ENCODE measurements around the gene MLPH.

DNA sequence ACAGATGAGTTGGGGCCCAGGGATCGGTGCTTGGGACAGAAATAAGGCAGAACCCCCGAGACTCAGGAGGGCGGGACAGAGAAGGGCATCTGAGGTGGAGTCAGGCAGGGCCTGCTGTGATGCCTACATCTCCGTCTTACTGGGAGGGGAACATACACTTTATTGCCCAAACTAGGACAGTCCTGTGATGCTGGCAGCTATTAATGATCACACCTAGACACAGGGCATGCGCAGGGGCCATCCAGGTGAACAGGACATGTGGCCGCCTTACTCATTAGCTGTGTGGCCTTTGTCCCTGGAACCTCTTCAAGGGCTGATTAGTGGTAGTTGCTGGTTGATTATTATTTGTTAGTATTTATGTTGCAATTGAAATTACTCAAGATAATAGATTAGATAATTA lies 33.2 kb downstream of the MLPH start:
- TF ChIP-seq L3MBTL2 (conservative IDR thresholded peaks at IDR 0.05): no peak
- no peak for TF ChIP-seq BHLHE40 (IDR thresholded peaks at IDR 0.05; ENCODE audit: borderline replicate concordance)
- no peak for TF ChIP-seq PKNOX1 (IDR thresholded peaks at IDR 0.05)
- no peak for TF ChIP-seq ELF4 (IDR thresholded peaks at IDR 0.05)
- no peak for TF ChIP-seq SP1 (IDR thresholded peaks at IDR 0.05)
- TF ChIP-seq HDGF (IDR thresholded peaks at IDR 0.05; ENCODE audit: borderline replicate concordance): no peak
- no peak for TF ChIP-seq FOXM1 (IDR thresholded peaks at IDR 0.05; ENCODE audit: borderline replicate concordance)
- no peak for TF ChIP-seq ARNT (IDR thresholded peaks at IDR 0.05)
- TF ChIP-seq TARDBP (IDR thresholded peaks at IDR 0.05): no peak
- no peak for TF ChIP-seq FOXK2 (IDR thresholded peaks at IDR 0.05)
- no peak for TF ChIP-seq NFRKB (IDR thresholded peaks at IDR 0.05)
- no peak for TF ChIP-seq FOXA1 (IDR thresholded peaks at IDR 0.05)
- no peak for TF ChIP-seq SUZ12 (IDR thresholded peaks at IDR 0.05)
